ENCODE data around the gene GIGYF2. TPM values are rescaled to one million over a fixed set of nuclear protein-coding genes. Genes with fewer than 3 reads are reported as not detected.

Gene GIGYF2
- total RNA-seq, 1 donor from 2014 or later = 72.3 TPM

DNA sequence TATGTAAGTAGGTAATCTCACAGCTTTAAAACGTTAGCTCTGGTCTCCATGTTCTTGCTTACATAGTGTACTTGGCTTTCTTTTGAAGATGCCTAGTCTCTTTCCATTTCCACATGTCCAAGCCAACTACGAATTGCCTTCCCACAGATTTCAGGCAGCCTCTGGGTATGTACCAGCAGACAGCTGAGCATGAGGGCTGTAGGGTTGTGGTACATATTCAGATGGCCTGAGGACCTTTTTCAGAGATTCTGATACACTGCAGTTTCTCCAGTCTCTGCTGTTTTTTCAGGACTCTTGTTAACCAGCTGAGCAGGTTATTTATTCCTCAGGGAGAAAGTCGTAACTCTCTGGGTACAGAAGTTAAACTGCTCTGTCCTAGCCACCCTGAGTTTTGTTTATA lies 82.3 kb downstream of the GIGYF2 start:
- Mint-ChIP-seq H3K27me3 (no peaks in the 10 kb centered on the region), H3K4me3 (ENCODE audit: low read depth) (no peak overlapping the region), H3K4me1 (ENCODE audit: low read depth) (peaks cover 25% of the 10 kb centered on the region), H3K27ac (no peak overlapping the region), H3K9me3 (ENCODE audit: low read depth) (no peaks in the 10 kb centered on the region), H3K36me3 (ENCODE audit: insufficient read depth) (peaks cover 12% of the 10 kb centered on the region)
- DNase-seq (ENCODE audit: low spot score, unreplicated experiment) = no peak
- TF ChIP-seq, protein P1, sequence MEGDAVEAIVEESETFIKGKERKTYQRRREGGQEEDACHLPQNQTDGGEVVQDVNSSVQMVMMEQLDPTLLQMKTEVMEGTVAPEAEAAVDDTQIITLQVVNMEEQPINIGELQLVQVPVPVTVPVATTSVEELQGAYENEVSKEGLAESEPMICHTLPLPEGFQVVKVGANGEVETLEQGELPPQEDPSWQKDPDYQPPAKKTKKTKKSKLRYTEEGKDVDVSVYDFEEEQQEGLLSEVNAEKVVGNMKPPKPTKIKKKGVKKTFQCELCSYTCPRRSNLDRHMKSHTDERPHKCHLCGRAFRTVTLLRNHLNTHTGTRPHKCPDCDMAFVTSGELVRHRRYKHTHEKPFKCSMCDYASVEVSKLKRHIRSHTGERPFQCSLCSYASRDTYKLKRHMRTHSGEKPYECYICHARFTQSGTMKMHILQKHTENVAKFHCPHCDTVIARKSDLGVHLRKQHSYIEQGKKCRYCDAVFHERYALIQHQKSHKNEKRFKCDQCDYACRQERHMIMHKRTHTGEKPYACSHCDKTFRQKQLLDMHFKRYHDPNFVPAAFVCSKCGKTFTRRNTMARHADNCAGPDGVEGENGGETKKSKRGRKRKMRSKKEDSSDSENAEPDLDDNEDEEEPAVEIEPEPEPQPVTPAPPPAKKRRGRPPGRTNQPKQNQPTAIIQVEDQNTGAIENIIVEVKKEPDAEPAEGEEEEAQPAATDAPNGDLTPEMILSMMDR (IDR thresholded peaks at IDR 0.05; ENCODE audit: unreplicated experiment) = no peak

DNA sequence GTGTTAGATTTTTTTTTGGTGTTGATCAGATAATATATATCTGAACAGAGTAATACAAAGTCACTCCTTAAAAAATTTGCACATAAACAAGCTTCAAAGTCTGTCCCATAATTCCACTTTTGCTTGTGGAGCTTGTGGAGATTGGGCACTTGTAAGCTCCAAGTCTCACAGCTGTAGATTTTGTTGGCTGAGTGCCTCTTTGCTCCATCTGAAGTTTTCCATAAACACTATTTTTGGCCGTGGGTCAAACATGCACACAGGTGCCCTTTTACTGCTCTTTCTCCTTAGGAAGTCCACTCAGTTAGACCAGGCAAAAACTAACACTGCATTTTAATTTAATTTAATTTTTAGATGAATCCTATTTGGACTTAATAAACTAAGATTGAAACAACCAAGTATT lies 82.8 kb downstream of the GIGYF2 start:
- no peak overlapping the region for H3K4me3 Mint-ChIP-seq (ENCODE audit: low read depth)
- H3K9me3 Mint-ChIP-seq (ENCODE audit: low read depth) = no peaks in the 10 kb centered on the region
- H3K4me1 Mint-ChIP-seq (ENCODE audit: low read depth) = peaks cover 25% of the 10 kb centered on the region
- TF ChIP-seq, protein P1 (IDR thresholded peaks at IDR 0.05; ENCODE audit: unreplicated experiment) = no peak
- H3K27ac Mint-ChIP-seq = no peak overlapping the region
- peaks cover 13% of the 10 kb centered on the region for H3K36me3 Mint-ChIP-seq (ENCODE audit: insufficient read depth)
- no peaks in the 10 kb centered on the region for H3K27me3 Mint-ChIP-seq
- DNase-seq (ENCODE audit: low spot score, unreplicated experiment) = no peak

DNA sequence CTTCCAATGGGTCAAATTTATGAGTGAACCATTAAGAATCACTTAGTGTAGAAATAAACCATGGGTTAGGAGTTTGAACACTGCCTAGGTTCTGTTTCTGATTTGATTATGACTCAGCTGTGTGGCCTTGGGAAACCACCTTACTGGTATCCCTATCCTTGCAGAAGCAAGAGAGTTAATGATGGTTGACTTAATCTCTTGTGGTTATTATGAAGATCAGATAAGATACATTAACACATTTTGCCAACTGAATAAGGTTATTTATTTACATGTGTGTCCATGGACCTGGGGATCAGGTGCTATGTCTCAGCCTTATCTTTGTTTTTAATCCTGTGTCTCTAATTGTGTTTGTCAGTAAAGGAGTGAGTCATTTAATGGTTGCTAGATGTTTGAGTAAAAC lies 84.6 kb downstream of the GIGYF2 start:
- peaks cover 17% of the 10 kb centered on the region for H3K36me3 Mint-ChIP-seq (ENCODE audit: insufficient read depth)
- H3K27me3 Mint-ChIP-seq = no peaks in the 10 kb centered on the region

DNA sequence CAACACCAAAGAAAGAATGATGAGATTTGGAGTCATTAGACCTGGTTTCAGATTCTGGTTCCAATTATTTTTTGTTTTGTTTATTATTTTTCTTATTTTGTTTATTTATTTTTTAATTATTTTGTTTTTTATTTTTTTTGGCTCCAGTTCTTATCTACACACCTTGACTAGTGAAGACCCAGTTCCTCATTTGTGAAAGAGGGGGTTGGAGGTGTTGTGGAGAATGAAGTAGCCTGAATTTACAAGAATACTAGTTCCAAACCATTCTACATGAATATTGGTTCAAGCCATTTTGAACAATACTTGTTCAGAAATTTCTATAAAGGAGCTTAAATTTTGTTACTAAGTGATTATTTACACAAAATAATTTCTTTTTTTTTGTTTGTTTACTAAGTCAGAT lies 86.1 kb downstream of the GIGYF2 start:
- H3K4me1 Mint-ChIP-seq (ENCODE audit: low read depth) = peaks cover 14% of the 10 kb centered on the region
- H3K4me3 Mint-ChIP-seq (ENCODE audit: low read depth) = no peak overlapping the region
- no peak overlapping the region for H3K27ac Mint-ChIP-seq
- peaks cover 23% of the 10 kb centered on the region for H3K36me3 Mint-ChIP-seq (ENCODE audit: insufficient read depth)
- H3K27me3 Mint-ChIP-seq = no peaks in the 10 kb centered on the region
- no peaks in the 10 kb centered on the region for H3K9me3 Mint-ChIP-seq (ENCODE audit: low read depth)
- TF ChIP-seq, protein P1 (IDR thresholded peaks at IDR 0.05; ENCODE audit: unreplicated experiment) = no peak
- DNase-seq (ENCODE audit: low spot score, unreplicated experiment) = no peak

More for the DNA sequence above, 84.6 kb downstream of the GIGYF2 start:
- H3K27ac Mint-ChIP-seq = no peak overlapping the region
- peaks cover 19% of the 10 kb centered on the region for H3K4me1 Mint-ChIP-seq (ENCODE audit: low read depth)
- TF ChIP-seq, protein P1 (IDR thresholded peaks at IDR 0.05; ENCODE audit: unreplicated experiment) = no peak
- no peaks in the 10 kb centered on the region for H3K9me3 Mint-ChIP-seq (ENCODE audit: low read depth)
- no peak overlapping the region for H3K4me3 Mint-ChIP-seq (ENCODE audit: low read depth)
- no peak for DNase-seq (ENCODE audit: low spot score, unreplicated experiment)

DNA sequence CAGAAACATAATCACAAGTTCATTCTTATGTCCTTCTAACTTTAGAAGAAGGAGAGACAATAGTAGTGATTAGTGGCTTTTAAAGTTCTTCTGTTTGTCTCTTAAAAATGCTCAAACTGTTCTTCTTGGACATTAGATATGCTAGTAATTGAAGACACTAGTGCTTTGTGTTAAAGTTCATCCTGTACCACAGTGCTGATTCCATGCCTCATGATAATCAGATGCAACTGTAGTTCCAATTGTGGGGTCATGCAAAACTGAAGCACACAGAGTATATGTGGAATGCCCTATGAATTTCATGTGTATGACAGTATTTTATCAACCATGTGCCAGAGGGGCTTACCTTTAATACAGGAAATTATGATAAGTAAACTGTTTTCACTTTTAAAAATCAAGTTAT lies 90.7 kb downstream of the GIGYF2 start:
- no peak for DNase-seq (ENCODE audit: low spot score, unreplicated experiment)
- no peaks in the 10 kb centered on the region for H3K9me3 Mint-ChIP-seq (ENCODE audit: low read depth)
- TF ChIP-seq, protein P1 (IDR thresholded peaks at IDR 0.05; ENCODE audit: unreplicated experiment) = no peak
- H3K36me3 Mint-ChIP-seq (ENCODE audit: insufficient read depth) = peaks cover 32% of the 10 kb centered on the region
- H3K27me3 Mint-ChIP-seq = no peaks in the 10 kb centered on the region
- no peak overlapping the region for H3K4me3 Mint-ChIP-seq (ENCODE audit: low read depth)
- no peak overlapping the region for H3K27ac Mint-ChIP-seq
- H3K4me1 Mint-ChIP-seq (ENCODE audit: low read depth) = no peaks in the 10 kb centered on the region
